ENCODE data around the gene RIPK1. TPM values are rescaled to one million over a fixed set of nuclear protein-coding genes. Genes with fewer than 3 reads are reported as not detected.
"Not testable (repeated sequence)": the region's sequence is repeated elsewhere in the genome, so short reads cannot be mapped to it uniquely, and the experiment has no call there.

The RIPK1 gene
- polyA plus RNA-seq, 10 donors: 10.4 to 16.4 (median 12.4) TPM

- DNase-seq: no peak
Observed at GRCh38 chr6:3135668-3136291, 67.5 kb downstream of the RIPK1 start.

- DNase-seq: no peak
Observed at GRCh38 chr6:3136292-3137011, 68.2 kb downstream of the RIPK1 start.

DNA sequence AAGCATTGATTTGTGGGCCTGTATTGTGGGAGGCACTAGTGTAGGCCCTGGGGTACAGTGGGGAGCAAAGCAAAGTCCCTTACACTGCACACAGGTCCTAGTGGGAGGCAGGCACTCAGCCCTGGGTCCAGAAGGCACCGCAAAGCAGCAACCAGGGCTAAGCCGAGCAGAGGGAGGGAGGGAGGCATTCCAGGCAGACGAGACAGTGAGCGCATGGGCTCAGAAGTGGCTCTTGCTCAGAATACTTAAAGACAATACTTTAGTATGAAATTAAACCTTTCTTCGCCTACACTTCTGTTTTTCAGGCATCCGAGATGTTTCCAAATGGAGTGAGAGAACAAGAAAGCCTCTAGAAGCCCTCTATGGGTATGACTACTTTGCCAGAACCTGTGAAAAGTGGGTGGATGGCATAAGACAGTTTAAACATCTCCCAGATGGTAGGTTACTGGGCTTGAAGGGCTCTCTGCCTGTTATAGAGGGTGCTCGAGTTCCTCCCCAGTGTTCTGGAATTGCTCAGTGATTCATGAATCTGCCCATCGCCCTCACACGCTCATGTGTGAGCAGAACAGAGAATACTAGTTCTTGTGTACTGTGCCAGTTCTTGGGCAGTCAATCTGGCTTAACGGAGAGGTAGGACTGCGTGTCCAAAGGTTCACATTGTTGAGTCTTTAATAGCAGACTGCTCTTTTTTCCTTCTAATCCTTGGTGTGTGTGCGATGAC lies 68.9 kb downstream of the RIPK1 start:
- DNase-seq: no peak

DNA sequence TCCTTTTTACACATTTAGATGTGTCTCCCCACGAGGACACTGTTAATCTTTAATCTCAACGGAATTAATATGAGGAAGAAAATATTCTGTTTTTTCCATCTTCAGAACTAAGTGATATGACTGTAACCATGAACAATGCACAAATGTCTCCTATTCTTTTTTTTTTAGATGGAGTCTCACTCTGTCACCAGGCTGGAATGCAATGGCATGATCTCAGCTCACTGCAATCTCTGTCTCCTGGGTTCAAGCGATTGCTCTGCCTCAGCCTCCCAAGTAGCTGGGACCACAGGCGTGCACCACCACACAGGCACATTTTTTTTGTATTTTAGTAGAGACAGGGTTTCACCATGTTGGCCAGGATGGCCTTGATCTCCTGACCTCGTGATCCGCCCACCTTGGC lies 69.6 kb downstream of the RIPK1 start:
- DNase-seq: not testable (repeated sequence)

GRCh38 chr6:3138341-3138740 lies 70.0 kb downstream of the RIPK1 start:
- no peak for DNase-seq

GRCh38 chr6:3139090-3139903 lies 71.0 kb downstream of the RIPK1 start:
- peak; percentile 51 to 67 (median 64) for DNase-seq

DNA sequence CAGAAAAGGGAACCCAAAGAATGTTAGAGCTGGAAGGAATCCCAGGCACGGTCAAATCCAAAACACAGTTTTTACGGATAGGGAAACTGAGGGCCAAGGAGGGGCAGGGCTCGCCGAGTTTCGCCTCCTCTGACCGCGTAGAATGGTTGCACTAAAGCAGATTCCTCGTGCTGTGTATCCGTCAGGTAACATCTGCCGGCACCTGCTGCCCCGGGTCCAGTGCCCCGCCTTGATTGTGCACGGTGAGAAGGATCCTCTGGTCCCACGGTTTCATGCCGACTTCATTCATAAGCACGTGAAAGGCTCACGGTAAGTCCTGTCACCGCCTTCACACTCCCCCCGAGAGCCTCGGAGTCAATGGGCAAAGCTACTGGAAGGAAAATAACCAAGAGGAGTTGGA lies 71.9 kb downstream of the RIPK1 start:
- DNase-seq: no peak

- DNase-seq: no peak
Observed at GRCh38 chr6:3142536-3142935, 74.2 kb downstream of the RIPK1 start.

DNA sequence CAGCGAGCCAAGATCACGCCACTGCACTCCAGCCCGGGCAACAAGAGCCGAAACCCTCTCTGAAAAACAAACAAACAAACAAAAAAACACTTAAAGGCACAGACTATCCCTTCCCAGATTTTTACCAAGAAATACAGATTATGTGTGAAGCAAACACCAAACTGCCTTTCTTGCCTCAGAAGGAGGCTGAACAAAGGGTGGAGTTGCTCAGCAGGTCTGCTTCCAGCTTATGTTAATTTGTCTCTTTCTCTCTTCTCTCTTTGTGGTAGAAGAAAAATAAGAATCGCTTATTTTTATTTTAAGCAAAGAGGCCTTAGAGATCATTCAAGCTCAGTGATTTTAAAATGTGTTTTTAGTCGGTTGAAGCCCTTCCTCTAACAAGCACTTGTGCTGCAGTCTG lies 74.9 kb downstream of the RIPK1 start:
- no peak for DNase-seq

DNA sequence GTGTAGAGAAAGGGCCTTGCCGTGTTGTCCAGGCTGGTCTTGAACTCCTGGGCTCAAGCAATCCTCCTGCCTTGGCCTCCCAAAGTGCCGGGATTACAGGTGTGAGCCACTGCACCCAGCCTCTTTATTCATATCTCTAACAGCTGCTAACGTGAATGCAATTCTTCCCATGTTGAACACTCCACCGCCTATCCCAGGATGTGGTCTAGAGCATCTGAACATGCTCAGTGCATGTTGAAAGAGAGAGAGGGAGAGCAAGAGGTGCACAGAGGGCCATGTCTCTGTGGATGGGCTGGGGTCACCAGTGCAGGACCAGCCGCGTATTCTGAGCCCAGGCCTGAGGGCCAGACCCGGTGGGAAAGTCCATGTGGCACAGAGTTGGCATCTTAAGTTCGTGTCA lies 76.3 kb downstream of the RIPK1 start:
- no peak for DNase-seq

DNA sequence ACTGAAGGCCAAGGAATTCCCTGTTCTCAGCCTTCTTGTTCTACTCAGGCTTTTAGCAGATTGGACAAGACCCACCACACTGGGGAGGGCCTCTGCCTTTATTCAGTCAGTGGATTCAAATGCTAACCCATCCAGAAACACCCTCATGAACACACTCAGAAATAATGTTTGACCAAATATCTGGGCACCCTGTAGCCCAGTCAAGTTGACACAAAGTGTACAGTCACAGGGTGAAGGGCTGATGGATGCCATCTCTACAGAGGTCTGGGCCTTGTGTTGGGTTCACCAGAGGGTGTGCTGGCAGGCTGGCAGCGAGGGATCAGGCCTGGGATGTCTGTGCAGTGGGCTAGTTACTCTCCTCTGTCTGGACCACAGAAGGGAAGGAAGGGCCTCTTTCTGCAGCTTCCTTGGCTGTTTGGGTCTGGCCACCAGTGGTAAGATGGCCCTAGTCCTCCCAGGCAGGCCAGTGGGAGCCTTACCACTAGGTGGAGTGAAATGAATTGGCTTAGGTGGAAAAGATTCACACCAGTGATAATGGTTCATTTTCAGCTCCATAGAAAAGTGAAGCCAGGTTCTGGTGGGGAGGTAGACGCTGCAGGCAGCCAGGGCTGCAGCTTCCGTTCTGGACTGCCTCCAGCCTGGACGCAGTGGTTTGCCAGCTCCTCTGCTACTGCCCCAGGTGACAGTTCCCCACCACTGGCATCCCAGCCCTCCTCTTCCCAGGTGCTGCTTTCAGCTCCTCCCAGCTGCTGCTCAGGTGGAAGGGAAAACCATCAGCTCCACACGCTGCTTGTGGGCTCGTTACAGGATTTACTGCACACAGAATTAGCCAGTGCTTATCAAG lies 79.8 kb downstream of the RIPK1 start:
- no peak for DNase-seq

DNA sequence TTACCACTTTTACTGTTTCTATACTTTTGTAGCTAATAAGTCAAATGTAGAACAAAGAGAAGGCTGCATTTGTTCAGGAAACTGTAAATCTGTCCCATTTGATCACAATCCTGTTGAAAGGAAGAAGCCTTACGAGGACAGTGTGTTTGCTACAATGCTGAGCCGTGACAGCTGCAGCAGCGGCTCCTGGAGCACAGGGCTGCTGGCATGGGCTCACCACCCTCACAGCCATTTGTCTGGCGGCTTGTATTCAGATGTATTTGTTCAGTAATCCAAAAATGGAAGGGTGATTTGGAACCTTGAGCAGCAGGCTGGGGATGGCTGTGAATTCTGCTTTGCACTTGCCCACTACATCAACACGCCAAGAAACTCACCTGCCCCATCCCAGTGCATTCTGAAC lies 83.4 kb downstream of the RIPK1 start:
- DNase-seq: peak in 1 of 3 donors; percentile 54

DNA sequence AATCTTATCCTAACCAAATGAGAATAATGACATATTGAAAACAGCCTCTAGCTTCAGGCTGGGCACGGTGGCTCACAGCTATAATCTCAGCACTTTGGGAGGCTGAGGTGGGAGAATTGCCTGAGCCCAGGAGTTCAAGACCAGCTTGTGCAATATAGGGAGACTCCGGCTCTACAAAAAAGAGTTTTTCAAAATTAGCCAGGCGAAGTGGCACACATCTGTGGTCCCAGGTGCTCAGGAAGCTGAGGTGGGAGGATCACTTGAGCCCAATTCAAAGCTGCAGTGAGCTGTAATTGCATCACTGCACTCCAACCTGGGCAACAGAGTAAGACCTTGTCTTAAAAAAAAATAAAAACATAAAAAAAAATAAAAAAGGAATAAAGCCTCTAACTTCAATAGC lies 84.4 kb downstream of the RIPK1 start:
- DNase-seq: no peak

DNA sequence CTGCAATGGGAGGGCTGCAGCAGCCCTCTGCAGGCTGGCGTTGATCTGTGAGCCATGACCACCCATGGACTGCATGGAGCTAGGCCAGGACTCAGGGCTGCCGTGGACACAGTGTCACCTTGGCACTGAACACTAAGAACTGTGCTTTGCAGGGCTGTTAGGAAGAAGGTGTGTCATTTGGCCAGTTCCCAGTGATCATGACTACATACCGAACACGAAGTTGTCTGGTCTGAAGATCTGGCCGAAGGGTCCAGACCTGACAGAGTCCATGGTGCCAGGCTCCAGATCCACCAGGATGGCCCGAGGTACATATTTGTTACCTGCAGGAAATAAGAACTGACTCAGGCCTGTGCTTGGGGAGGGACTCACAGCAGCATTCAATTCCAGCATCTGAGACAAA lies 87.1 kb downstream of the RIPK1 start:
- not testable (repeated sequence) for DNase-seq

DNA sequence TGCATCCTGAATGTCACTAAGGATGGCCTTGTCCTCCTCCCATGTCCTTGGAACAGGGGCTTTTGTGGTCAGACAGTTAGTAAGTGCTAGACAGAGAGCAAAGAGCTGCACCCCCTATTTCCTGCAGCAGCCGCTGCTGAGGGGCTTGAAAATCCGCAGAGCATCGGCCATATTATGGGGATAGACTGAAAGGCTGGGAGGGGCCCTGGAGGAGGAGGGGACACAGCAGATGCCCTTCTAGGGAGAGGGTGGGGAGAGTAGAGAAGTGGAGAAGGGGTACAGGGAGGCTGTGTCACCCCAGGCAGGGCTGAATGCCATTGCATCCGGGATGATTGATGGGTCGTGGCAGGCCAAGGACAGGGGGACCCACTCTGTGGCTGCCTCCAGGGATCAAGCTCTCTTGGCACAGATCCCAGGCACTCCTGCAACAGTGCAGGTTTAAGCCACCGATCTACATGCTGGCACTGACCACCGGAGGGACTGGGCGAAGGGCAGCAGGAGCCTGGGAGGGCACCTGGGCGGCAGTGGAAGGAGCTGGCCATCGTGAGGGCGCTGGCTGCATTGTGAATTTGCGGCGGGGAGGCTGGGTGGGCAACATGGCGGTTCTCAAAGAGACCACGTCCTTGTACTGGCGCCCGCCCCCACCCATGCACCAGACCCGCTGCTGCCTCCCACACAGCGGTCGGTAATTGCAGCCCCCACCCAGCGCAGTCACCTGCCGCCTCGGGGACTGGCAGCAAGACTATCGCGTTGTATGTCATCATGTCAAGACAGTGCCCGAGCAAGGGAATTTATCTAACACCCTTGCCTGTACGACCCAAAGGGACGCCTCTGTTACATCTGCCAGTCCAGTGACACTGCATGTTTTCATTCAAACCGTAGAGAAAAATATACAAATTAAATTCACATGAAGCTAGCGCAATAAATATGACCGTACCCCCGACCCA lies 88.2 kb downstream of the RIPK1 start:
- DNase-seq: peak in 1 of 3 donors; percentile 72

- DNase-seq: peak; percentile 86 to 94 (median 91)
Observed at GRCh38 chr6:3157131-3157933, 89.0 kb downstream of the RIPK1 start, which contains the start of gene TUBB2A. Gene TUBB2A (minus strand): TSS chr6:3157544. CDS start chr6:3157463, 81 bp downstream.

DNA sequence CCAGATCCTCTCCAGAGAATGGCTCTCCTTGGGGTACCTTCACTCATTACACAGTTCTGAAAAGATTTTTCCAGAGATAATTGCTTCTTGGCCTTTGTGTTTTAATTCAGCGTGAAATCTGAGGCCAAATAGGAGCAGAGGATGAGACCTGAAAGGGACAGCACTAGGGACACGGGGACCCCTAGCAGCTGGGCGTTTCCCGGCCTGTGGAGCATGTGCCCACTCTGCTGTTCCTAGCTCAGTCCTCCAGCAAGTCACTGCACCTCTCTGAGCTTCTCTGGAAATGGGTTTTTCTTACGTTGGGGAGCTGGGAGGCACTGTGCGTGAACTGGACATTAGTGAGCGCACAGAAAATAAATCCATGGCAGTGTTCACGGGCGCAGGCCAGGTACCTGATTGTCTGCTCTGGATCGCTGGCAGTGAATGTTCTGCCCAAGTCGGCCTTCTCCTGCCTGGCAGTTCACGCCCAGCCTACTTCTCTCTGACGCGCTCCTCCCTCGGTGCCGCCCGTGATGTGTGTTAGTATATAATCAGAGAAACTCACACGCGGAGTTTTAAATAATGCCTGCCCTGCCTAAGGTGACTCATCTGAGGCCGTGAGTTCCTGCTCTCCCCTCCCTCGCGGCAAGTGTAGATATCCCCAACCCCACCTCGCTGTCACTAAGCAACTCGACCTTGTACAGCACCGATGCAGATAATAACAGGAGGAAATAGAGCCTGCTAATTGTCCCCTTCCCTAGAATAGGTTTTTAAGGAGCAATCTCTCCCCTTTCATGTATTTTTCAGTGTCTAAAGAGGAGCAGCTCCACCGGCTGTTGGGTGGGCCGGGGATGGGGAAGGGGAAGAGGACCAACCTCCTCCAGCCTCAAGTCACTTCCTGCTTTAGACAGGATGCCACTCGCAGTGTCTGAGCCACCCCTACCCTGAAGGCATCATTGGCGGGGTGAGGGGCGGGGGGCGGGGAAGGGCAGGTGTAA lies 91.8 kb downstream of the RIPK1 start:
- no peak for DNase-seq

- DNase-seq: no peak
Observed at GRCh38 chr6:3162067-3162497, 93.8 kb downstream of the RIPK1 start.

All from muscle of back (tissue), 11 donors.